Fibroblast of the aortic adventitia (primary cell): ENCODE data around the gene ELMOD3. TPM values are rescaled to one million over a fixed set of nuclear protein-coding genes. Genes with fewer than 3 reads are reported as not detected.
"Not testable (repeated sequence)": the region's sequence is repeated elsewhere in the genome, so short reads cannot be mapped to it uniquely, and the experiment has no call there.

Experiments used
- DNase-seq: peaks from one replicate; pipeline ENCODE4 v3.0.0-alpha.2; 2010; ENCODE audit warnings: low read depth
- H3K4me3 ChIP-seq: 2 replicates; pipeline ENCODE4 v1.5.1; 2011; ENCODE audit warnings: low read depth, mild to moderate bottlenecking, control low read depth, low read length, moderate library complexity
- total RNA-seq: library from RNA; depleted of rRNA; stranded (reverse); fragments of >200 nt; gene quantifications from 2 replicates; pipeline ENCODE4 v1.2.3, GENCODE V29; 2012; ENCODE audit warnings: low replicate concordance
- TF ChIP-seq, protein P1 (sequence below): IDR thresholded peaks from 2 replicates; pipeline ENCODE4 v1.5.1; 2011; ENCODE audit warnings: mild to moderate bottlenecking, low read length, control low read depth, inconsistent platforms; ENCODE audit not compliant: insufficient read depth

The ELMOD3 gene
- total RNA-seq, 1 donor = 19.3 TPM

DNA sequence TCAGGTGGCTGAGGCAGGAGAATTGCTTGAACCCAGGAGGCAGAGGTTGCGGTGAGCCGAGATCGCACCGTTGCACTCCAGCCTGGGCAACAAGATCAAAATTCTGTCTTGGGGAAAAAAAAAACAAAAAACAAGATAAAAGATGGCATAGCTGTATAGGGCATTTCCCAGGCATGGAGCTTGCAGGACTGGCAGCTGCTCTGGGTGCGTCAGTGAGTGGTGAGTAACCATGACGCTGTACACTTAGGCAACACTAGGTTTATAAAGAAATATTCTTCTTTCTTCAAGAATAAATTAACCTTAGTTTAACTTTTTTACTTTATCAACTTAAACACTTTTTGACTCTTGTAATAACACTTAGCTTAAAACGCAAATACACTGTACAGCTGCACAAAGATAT lies 42.2 kb upstream of the ELMOD3 start:
- TF ChIP-seq, protein P1, sequence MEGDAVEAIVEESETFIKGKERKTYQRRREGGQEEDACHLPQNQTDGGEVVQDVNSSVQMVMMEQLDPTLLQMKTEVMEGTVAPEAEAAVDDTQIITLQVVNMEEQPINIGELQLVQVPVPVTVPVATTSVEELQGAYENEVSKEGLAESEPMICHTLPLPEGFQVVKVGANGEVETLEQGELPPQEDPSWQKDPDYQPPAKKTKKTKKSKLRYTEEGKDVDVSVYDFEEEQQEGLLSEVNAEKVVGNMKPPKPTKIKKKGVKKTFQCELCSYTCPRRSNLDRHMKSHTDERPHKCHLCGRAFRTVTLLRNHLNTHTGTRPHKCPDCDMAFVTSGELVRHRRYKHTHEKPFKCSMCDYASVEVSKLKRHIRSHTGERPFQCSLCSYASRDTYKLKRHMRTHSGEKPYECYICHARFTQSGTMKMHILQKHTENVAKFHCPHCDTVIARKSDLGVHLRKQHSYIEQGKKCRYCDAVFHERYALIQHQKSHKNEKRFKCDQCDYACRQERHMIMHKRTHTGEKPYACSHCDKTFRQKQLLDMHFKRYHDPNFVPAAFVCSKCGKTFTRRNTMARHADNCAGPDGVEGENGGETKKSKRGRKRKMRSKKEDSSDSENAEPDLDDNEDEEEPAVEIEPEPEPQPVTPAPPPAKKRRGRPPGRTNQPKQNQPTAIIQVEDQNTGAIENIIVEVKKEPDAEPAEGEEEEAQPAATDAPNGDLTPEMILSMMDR = no peak
- DNase-seq = peak; percentile 87
- H3K4me3 ChIP-seq = no peak overlapping the region

DNA sequence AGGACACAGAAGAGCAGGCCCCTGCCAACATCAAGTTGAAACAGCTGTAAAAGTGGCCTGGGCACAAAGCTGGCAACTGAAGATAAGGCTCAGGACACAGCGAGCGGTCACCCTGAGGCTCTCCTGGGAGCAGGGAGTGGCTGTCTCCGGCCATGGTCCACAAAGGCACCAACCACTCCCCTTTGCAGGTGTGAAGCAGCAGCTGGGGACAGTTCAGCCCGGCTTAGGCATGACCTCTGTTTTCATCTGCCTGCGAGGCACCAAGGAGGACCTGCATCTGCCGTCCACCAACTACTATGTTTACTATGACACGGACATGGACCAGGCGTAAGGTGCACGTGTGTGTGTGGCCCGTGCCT lies 39.7 kb upstream of the ELMOD3 start:
- DNase-seq = no peak
- TF ChIP-seq, protein P1 = no peak
- H3K4me3 ChIP-seq = no peak overlapping the region

DNA sequence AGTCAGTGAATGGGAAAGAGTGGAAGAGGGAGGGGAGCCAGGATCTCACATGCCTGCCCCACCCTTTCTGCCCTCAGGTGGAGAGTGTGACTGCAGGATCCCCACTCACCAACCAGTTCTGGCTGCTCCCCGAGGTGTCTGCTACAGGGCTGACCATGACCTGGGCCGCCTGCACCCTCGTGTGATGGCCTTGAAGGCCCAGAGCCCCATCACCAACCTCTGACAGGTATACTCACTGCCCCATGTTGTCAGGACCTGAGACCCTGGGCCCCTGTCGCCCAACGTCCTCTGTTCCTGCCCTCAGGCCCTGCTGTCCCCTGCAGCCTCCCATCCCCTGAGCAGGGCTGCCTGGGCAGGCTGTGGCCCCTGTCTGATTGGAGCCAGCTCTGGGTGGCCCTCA lies 38.6 kb upstream of the ELMOD3 start:
- DNase-seq, H3K4me3 ChIP-seq: not testable (repeated sequence)

DNA sequence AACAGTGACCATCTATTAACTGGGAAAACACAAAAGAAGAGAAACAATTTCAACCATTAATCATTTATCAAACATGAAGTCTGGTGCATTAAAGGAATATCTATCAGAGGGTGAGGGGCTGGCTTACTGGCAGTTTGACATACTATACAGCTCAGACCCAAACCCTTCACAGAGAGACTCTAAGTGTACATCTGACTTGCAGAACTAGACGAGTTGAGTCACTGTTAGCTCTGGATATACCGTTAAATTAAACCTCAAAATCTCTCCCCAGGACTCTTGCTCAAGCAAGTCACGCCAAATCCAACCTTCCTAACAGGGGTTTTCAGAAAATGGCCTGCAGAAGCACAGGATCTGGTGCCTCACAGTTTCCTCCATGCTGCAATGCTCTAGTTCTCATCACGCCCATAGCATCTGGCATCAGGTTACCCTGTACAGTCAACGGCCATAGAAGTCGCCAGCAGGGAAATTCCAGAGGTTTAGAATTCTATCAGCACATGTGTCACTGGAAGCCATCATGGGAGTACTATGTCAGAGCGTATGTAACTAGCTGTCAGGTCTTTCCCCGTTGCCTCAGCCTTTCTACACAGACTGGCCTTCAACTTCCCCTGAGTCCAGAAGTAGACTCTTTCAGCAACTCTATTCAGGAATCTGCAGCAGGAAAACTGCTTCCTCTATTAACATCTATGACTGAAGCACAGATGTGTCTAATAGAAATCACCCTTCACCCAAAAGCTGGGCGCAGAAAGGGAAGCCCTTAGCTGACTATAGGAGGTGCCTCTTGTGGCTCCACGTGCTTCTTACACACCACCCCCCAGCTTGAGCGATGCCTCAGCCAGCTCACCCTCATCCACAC lies 36.1 kb upstream of the ELMOD3 start:
- TF ChIP-seq, protein P1 = no peak
- H3K4me3 ChIP-seq = no peak overlapping the region
- DNase-seq = peak; percentile 81

DNA sequence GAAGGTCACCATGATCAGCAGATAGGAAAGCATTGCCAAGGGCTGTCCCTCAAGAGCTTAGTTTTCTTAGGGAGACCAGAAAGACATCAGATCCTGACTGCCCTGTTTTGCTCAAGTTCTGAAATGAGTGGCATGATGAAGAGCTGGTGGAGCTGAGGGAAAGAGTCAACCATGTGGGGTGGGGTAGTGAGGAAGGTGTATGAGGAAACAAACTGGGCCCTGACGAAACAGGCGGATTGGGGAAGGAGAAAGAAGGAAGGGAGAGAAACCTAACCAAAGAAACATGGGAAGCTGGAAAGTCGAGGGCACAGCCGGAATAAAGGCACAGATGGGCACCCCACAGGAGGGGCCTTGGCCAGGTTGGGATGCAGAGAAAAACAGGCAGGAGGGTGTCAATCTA lies 34.8 kb upstream of the ELMOD3 start:
- TF ChIP-seq, protein P1 = no peak
- DNase-seq = no peak
- no peak overlapping the region for H3K4me3 ChIP-seq

DNA sequence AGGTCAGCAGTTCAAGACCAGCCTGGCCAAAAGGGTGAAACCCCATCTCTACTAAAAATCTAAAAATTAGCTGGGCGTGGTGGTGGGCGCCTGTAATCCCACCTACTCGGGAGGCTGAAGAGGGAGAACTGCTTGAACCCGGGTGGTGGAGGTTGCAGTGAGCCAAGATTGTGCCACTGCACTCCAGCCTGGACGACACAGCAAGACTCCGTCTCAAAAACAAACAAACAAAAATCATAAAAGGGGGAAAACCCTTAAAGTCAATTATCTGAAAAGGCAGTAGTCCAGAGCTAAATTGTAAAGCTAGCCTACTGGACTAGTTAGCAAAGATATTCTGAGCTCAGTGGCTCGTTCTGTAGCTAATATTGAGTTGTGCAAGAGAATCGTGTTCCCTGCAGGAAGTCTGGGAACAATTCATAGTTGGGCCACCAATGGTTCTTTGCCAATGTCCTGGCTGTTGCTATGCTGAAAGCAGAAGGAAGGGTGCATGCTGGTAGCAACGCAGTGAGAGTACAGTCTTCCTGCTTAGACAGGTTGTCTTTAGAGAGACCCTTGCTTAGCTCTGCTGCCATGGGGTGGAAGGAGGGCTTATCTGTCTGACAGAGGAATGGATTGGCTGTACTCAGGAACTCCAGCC lies 31.1 kb upstream of the ELMOD3 start:
- TF ChIP-seq, protein P1 = no peak
- no peak overlapping the region for H3K4me3 ChIP-seq
- no peak for DNase-seq

DNA sequence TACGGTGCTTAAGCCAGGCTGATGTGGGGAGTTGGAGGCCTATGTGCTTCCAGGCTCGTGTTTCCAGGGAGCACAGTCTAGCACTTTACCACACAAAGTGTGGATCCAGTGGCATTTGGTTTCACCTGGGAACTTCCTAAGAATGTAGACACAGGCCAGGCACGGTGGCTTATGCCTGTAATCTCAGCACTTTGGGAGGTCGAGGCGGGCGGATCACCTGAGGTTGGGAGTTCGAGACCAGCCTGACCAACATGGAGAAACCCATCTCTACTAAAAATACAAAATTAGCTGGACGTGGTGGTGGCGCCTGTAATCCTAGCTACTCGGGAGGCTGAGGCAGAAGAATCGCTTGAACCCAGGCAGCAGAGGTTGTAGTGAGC lies 30.6 kb upstream of the ELMOD3 start:
- H3K4me3 ChIP-seq = not testable (repeated sequence)

More for the DNA sequence above, 30.6 kb upstream of the ELMOD3 start:
- not testable (repeated sequence) for DNase-seq
